ENCODE data around the gene NMU.

DNA sequence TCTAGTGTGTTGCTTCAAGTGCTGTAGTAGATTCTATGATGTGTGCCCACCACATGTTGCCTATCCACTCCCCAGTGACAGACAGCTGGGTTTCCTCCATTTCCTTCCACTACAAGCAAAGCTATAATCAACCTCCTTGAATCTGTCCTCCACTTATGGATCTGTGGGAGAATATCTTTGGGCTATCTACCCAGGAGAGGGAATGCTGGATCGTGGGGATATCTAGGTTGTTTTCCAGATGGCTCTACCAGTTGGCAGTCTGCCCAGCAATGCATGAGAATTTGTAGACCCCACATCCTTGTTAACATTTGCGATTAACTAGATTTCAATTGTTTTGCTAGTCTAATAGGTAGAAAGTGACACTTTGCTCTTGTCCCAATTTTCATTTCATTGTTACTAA lies 10.3 kb downstream of the NMU start:
- TF ChIP-seq POLR2AphosphoS5 (IDR thresholded peaks at IDR 0.05; ENCODE audit: low read depth, low read length) = no peak
- TF ChIP-seq, protein P1, sequence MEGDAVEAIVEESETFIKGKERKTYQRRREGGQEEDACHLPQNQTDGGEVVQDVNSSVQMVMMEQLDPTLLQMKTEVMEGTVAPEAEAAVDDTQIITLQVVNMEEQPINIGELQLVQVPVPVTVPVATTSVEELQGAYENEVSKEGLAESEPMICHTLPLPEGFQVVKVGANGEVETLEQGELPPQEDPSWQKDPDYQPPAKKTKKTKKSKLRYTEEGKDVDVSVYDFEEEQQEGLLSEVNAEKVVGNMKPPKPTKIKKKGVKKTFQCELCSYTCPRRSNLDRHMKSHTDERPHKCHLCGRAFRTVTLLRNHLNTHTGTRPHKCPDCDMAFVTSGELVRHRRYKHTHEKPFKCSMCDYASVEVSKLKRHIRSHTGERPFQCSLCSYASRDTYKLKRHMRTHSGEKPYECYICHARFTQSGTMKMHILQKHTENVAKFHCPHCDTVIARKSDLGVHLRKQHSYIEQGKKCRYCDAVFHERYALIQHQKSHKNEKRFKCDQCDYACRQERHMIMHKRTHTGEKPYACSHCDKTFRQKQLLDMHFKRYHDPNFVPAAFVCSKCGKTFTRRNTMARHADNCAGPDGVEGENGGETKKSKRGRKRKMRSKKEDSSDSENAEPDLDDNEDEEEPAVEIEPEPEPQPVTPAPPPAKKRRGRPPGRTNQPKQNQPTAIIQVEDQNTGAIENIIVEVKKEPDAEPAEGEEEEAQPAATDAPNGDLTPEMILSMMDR (IDR thresholded peaks at IDR 0.05) = no peak
- no peak for TF ChIP-seq REST (IDR thresholded peaks at IDR 0.05; ENCODE audit: insufficient read depth in 1 of 2, low read depth in 2 of 2, low read length in 1 of 2)
- no peak for TF ChIP-seq TCF7L2 (IDR thresholded peaks at IDR 0.05; ENCODE audit: low read depth, low read length)
- no peak for TF ChIP-seq SIN3A (IDR thresholded peaks at IDR 0.05; ENCODE audit: borderline replicate concordance, insufficient read depth, low read depth, low read length)
